Stimulated activated CD8-positive, alpha-beta memory T cell treated with anti-CD3 and anti-CD28 coated beads, Interleukin-7, amount 100 ng/mL, for 1 hour (primary cell): ENCODE data around the gene MEX3D.
A peak's percentile ranks its signal among the peaks of the same experiment; 100 is the strongest.
"Not testable (repeated sequence)": the region's sequence is repeated elsewhere in the genome, so short reads cannot be mapped to it uniquely, and the experiment has no call there.

Experiments used
- DNase-seq, 2 donors: peaks; one replicate each; pipeline ENCODE4 v3.0.0-alpha.2; 2020; ENCODE audit warnings: low read depth in 2 of 2

The MEX3D gene

GRCh38 chr19:1519802-1520201 is 48.3 kb downstream of the MEX3D start:
- DNase-seq, result not testable (repeated sequence)

- DNase-seq, result no peak
These were observed 49.7 kb downstream of the MEX3D start for GRCh38 chr19:1518471-1518870.

GRCh38 chr19:1516395-1516753 is 51.8 kb downstream of the MEX3D start:
- DNase-seq, result no peak

- DNase-seq, result no peak
These were observed 53.0 kb downstream of the MEX3D start for GRCh38 chr19:1514986-1515721.

GRCh38 chr19:1514295-1514661 is 53.8 kb downstream of the MEX3D start:
- no peak for DNase-seq

- DNase-seq, result peak; percentile 19 to 48
These were observed 54.4 kb downstream of the MEX3D start for GRCh38 chr19:1513499-1514294.

GRCh38 chr19:1512671-1513498 is 55.2 kb downstream of the MEX3D start, which contains the start of gene ADAMTSL5:
ADAMTSL5 (minus strand) TSS chr19:1513019; CDS start chr19:1510943, 2,076 bp downstream.
- DNase-seq, result peak; percentile 22 to 27

GRCh38 chr19:1511318-1512317 is 56.5 kb downstream of the MEX3D start:
- no peak for DNase-seq

GRCh38 chr19:1510807-1511206 is 57.3 kb downstream of the MEX3D start:
- no peak for DNase-seq

GRCh38 chr19:1510442-1510806 is 57.7 kb downstream of the MEX3D start:
- DNase-seq, result no peak

GRCh38 chr19:1509602-1510441 is 58.3 kb downstream of the MEX3D start:
- DNase-seq, result no peak

- no peak for DNase-seq
These were observed 59.6 kb downstream of the MEX3D start for GRCh38 chr19:1508507-1508856.

- peak; percentile 71 to 76 for DNase-seq
These were observed 60.2 kb downstream of the MEX3D start for GRCh38 chr19:1507763-1508506.

GRCh38 chr19:1507192-1507660 is 60.9 kb downstream of the MEX3D start:
- DNase-seq, result no peak

- DNase-seq, result no peak
These were observed 61.9 kb downstream of the MEX3D start for GRCh38 chr19:1505991-1506881.

- no peak for DNase-seq
These were observed 63.1 kb downstream of the MEX3D start for GRCh38 chr19:1505012-1505411.
